PC-9 (cell line): ENCODE results near the gene OSER1.

ENCODE experiments used
- CTCF ChIP-seq: fragments of 200-600 bp; sonication (generic); conservative IDR thresholded peaks from 2 replicates; pipeline ENCODE4 v1.6.1; 2017; ENCODE audit warnings: mixed run types, antibody characterized with exemption, mild to moderate bottlenecking, moderate library complexity
- EZH2 ChIP-seq: fragments of 200-600 bp; sonication (generic); IDR thresholded peaks from 2 replicates; pipeline ENCODE4 v1.8.0; 2017; ENCODE audit warnings: antibody characterized with exemption, low read depth

DNA sequence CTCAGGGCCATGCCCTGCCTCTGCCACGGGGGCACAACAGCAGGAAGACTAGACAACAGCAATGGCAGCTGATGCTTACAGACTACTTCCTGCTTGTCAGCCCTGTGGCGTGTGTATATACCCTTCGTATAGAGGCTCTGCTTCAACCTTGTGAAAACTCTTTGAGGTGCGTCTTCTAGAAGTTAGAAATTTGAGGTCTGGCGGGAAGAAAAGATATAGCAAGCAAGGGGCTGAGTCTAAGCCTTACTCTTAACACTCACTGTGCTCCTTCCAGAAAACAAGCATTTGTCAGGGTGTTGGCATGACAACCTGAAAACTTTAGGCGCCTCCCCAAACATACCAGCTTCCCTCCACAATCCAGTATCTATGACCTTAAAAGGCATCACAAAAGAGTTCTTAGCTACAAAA is 56.9 kb downstream of the OSER1 start:
- TF ChIP-seq CTCF, result no peak
- no peak for TF ChIP-seq EZH2
